NCI-H2227 (cell line): ENCODE results near the gene TMEM131L.
A peak's percentile ranks its signal among the peaks of the same experiment; 100 is the strongest.
"Not testable (repeated sequence)": the region's sequence is repeated elsewhere in the genome, so short reads cannot be mapped to it uniquely, and the experiment has no call there.

Experiments
- DNase-seq: peaks from one replicate; lab custom pipeline; 2025; ENCODE audit not compliant: unreplicated experiment; lab: John Stamatoyannopoulos, UW

The TMEM131L gene

DNA sequence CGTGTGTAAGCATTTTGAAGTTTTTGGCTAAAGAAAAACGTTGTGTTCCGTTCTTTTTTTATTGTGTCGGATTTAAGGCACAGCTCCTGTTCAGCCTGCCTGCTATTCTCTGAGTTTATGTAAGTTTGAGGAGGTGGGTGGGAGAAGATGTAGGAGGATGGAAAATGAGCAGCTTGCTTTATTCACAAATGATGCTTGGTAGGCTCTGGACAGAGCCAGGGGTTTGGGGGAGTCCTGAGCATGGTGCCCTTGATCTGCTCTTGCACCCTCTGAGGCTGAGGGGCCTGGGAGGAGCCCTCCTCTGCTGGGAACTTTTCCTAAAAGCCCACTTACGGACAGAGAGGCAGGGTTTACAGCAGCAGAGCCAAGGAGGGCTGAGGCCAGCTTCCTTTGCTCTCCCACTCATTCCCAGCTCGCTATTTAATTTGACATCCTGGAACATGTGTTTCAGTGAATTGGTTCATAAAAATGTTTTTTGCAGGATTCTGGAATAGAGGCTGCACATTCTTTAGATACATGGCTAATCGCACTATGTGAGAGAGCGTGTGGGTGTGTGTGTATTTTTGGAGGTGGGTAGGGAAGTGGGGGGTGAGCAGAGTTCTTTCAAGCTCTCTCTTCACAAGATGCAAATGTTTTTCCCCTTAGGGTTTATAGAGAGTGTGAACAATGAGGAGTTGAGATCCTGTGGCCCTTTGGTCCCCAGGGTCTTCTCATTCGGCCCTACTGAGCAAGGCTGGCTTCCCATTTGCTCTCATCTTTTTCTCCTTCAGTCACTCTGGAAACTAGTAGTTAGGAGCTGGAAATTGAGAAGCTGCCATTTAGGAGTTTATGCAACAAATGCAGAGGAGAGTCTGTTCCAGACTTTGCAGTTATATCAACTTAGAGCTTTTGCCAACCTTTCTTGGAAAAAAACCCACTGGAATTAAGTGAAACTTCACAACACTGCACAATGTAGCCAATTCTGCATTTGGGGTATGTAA is 32.1 kb downstream of the TMEM131L start:
- DNase-seq, result no peak

DNA sequence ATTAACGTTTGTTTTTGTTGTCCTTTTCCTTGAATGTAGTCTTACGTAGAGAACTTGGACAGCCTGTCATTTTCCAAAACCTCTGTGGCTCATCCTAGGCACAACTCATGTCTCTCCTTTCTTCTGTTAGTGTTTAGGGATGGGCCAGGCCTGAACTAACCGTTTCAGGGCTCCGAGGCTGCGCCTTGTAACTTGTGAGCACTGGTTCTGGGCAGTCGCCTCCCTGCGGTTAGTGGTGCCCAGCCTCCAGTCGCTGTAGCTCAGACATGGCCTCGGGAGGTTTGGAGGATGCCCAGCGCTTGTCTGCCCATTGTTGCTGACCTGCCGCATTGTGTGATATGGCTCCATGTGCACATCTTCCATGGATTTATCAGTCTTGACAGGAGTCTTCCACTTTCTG is 32.8 kb downstream of the TMEM131L start:
- DNase-seq, result no peak

DNA sequence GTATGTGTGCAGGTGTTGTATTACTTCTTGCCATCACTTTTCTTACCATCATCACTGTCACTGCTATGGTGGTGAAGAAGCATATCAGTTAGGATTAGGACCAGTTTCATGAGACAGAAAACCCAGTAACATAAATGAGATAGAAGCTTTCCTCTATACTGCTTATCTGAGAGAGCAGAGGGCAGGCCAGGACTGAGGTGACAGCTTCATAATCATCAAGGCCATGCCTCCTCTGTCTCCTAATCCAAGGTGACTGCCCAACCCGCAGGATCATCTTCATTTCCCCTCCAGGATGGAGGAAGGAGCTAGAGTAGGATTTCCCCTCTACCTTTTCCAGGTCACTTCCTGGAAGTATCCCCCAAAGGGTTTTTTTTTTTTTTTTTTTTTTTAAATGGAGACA is 35.4 kb downstream of the TMEM131L start:
- no peak for DNase-seq

GRCh38 chr4:153502584-153502983 is 36.4 kb downstream of the TMEM131L start:
- DNase-seq, result no peak

GRCh38 chr4:153506341-153507309 is 40.5 kb downstream of the TMEM131L start:
- no peak for DNase-seq

- DNase-seq, result no peak
These were observed 41.3 kb downstream of the TMEM131L start for GRCh38 chr4:153507310-153508073.

DNA sequence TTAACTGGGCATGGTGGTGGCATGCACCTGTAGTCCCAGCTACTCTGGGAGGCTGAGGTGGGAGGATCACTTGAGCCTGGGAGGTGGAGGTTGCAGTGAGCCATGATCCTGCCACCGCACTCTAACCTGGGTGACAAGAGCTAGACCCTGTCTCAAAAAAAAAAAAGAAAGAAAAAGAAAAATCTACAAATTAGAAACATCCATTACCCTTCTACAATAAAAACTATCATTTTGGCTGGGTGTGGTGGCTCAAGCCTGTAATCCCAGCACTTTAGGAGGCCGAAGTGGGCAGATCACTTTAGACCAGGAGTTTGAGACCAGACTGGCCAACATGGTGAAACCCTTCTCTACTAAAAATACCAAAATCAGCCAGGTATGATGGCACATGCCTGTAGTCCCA is 43.1 kb downstream of the TMEM131L start:
- not testable (repeated sequence) for DNase-seq

DNA sequence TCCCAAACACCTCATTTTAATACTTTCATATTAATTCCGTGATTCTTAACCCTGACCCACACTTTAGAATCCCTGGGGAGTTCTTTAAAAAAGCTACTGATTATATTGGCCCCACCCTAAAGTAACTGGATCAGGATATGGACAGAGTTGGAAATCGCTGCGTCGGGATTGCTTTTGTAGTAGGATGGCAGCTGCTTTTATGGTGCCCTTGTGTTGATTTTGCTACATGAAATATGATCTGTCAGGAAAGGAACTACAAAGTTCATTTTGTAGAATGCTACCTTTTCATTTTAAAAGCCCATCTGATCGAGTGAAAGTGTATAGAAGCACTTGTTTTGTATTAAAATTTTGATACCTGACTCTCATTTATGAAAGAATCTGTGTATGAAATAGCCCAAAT is 43.6 kb downstream of the TMEM131L start:
- no peak for DNase-seq

GRCh38 chr4:153510252-153511001 is 44.3 kb downstream of the TMEM131L start:
- DNase-seq, result no peak

DNA sequence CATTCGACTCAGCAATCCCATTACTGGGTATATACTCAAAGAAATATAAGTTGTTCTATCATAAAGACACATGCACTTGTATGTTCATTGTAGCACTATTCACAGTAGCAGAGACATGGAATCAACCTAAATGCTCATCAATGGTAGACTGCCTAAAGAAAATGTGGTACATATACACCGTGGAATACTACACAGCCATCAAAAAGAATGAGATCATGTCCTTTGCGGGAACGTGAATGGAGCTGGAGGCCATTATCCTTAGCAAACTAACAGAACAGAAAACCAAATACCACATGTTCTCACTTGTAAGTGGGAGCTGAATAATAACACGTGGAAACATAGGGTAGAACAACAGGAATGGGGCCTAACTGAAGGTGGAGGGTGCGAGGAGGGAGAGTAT is 44.9 kb downstream of the TMEM131L start:
- DNase-seq, result no peak

GRCh38 chr4:153512162-153512852 is 46.1 kb downstream of the TMEM131L start:
- DNase-seq, result no peak

GRCh38 chr4:153512952-153513500 is 46.9 kb downstream of the TMEM131L start:
- no peak for DNase-seq

DNA sequence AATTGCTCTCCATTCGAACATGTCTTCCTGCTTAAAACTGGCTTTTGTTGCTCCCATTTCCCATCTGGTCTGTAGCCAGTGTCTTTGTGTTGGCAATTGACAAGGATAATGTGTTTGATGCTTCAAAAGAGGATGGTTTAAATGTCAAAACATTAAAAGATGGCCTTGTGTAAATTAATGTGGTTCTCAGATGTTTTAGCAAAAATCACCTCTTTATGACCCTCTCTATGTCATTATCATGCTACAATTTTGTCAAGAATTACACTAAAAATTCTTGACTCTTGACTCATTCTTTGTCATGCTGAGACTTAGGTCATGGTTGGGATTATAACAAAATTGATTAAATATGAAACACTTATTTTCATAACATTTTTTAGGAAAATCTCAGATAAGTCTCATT is 47.4 kb downstream of the TMEM131L start:
- peak; percentile 35 for DNase-seq

DNA sequence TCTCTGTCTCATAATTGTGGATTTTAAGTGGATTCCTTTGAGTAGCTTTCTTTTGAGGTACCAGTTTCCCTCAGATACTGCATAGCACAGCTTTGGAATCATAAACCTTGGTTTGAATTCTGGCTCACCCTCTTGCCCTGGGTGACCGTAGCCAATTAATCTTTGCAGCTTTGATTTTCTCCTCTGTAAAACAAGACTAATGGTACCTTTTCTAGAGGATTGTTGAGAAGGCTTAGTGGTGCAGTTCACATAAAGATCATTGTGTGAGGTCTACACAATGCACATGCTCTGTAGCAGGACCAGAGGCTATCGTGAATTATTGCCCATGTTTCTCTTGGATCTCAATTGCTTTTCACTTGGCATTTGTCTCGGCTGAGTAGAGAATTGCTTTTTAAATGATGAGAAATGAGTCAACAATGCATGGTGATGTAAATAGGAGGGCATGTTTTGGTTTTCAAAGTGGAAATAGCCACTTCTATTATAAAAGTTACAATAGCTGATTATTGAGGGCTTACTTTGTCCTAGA is 47.9 kb downstream of the TMEM131L start:
- DNase-seq, result peak; percentile 30

GRCh38 chr4:153514688-153515426 is 48.7 kb downstream of the TMEM131L start:
- no peak for DNase-seq

GRCh38 chr4:153517159-153517558 is 51.0 kb downstream of the TMEM131L start:
- DNase-seq, result no peak

DNA sequence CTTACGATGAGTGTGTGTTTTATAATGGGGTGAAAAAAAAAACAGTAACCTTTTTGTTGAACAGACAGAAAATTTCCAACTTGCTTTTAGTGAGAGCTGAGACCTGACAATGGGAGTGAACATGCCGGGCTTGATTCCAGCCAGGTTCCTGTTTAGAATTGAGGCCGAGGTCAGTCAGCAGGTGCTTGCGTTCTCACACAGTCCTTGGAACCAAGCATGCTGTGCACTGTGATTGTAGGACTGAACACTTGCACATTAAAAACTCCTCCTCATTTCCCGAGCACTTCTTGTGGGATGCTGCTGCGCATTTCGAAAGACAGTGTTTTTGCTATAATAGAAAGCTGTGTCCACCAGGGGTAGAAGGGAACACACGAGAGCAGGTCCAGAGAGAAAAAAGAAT is 51.8 kb downstream of the TMEM131L start:
- DNase-seq, result no peak

GRCh38 chr4:153518637-153519389 is 52.7 kb downstream of the TMEM131L start:
- no peak for DNase-seq
